ENCODE measurements around the gene PTBP3.

PTBP3 gene

DNA sequence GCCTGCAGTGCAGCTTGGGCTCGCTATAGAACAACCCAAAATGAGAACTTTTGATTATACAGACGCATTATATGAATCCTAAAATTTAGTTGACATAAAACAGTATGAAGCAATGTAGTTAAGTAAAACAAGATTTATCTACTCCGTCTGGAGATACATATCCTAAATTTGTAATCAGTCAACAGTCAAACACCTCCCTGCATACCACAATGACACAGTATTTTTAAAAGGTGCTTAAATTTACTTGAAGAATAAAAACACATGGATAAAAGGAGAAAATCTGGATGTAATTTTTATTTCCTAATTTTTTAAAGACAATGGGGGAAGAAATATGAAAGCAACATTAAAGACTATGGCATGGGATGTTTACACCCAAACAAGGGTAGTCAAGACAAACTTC, 70.8 kb downstream of the PTBP3 start:
- Histone ChIP-seq H4K8ac (ENCODE audit: low read length) (no peak overlapping the region), H2BK12ac (ENCODE audit: low read length in 2 of 2) (no peak overlapping the region), H4K91ac (ENCODE audit: low read length) (no peak overlapping the region), H3K27ac (ENCODE audit: low read length, poor library complexity, severe bottlenecking) (no peak overlapping the region), H2AK5ac (ENCODE audit: low read length, severe bottlenecking) (no peak overlapping the region), H3K36me3 (ENCODE audit: control insufficient read depth in 1 of 2, insufficient read depth in 2 of 2, low read depth in 1 of 2, low read length in 2 of 2) (peaks cover 4 to 60% of the 10 kb centered on the region in 2 experiments), H3K4me2 (ENCODE audit: low read length, poor library complexity, severe bottlenecking) (no peak overlapping the region), H3K23ac (ENCODE audit: low read length in 2 of 2) (no peak overlapping the region), H3K4me1 (ENCODE audit: control insufficient read depth, insufficient read depth, low read depth, low read length) (no peaks in the 10 kb centered on the region), H3K79me1 (replicated peaks; ENCODE audit: low read length, poor library complexity, severe bottlenecking) (peaks cover 15% of the 10 kb centered on the region), H3K9ac (ENCODE audit: low read length) (no peak overlapping the region), H2BK120ac (ENCODE audit: low read depth, low read length) (no peak overlapping the region), H3K14ac (ENCODE audit: low read length in 2 of 2) (no peak overlapping the region), H2BK5ac (ENCODE audit: low read depth, low read length, poor library complexity, severe bottlenecking) (no peak overlapping the region), H3K18ac (ENCODE audit: low read depth in 1 of 2, low read length in 2 of 2) (no peak overlapping the region), H2AFZ (ENCODE audit: low read depth, low read length) (no peak overlapping the region), H2BK15ac (ENCODE audit: low read depth, poor library complexity, severe bottlenecking) (no peak overlapping the region), H3K9me3 (ENCODE audit: control insufficient read depth, low read length) (no peaks in the 10 kb centered on the region), H3K4me3 (ENCODE audit: insufficient read depth in 1 of 2, low read depth in 1 of 2, low read length in 2 of 2) (no peak overlapping the region), H3K4ac (ENCODE audit: low read depth in 1 of 2, low read length in 2 of 2) (no peak overlapping the region), H3K27me3 (ENCODE audit: control insufficient read depth in 1 of 2, insufficient read depth in 1 of 2, low read length in 2 of 2) (no peaks in the 10 kb centered on the region)
- no CpG with 5 or more reads among the region's 3 CpGs for WGBS
- no peak for DNase-seq

DNA sequence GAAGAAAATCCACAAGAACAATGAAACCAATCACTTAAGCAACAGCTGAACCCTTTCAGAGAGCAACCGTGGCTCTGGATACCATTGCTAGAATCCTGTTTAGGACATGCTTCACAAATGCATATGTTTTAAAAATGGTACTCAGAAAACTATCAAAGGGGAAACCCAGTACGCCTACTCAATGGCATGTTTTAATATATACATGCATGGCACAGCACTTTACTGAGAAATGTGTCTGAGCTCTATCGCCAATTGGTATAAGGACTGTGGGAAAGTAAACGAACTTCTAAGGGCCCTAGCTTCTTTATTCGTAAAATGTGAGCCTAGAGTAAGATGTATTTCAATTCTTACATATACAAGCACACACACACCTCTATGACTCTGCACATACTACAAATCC, 72.3 kb downstream of the PTBP3 start:
- no peak overlapping the region for H2BK5ac ChIP-seq (ENCODE audit: low read depth, low read length, poor library complexity, severe bottlenecking)
- no peak overlapping the region for H2AK5ac ChIP-seq (ENCODE audit: low read length, severe bottlenecking)
- H2BK120ac ChIP-seq (ENCODE audit: low read depth, low read length), result no peak overlapping the region
- H3K23ac ChIP-seq (ENCODE audit: low read length in 2 of 2), result no peak overlapping the region
- H3K79me1 ChIP-seq (replicated peaks; ENCODE audit: low read length, poor library complexity, severe bottlenecking), result peaks cover 18% of the 10 kb centered on the region
- peaks cover 4 to 52% of the 10 kb centered on the region in 2 experiments for H3K36me3 ChIP-seq (ENCODE audit: control insufficient read depth in 1 of 2, insufficient read depth in 2 of 2, low read depth in 1 of 2, low read length in 2 of 2)
- no peak overlapping the region for H2BK15ac ChIP-seq (ENCODE audit: low read depth, poor library complexity, severe bottlenecking)
- H3K4me3 ChIP-seq (ENCODE audit: insufficient read depth in 1 of 2, low read depth in 1 of 2, low read length in 2 of 2), result no peak overlapping the region
- H3K27ac ChIP-seq (ENCODE audit: low read length, poor library complexity, severe bottlenecking), result no peak overlapping the region
- WGBS, result 96% methylated on average over 4 of the region's 5 CpGs
- no peak overlapping the region for H2AFZ ChIP-seq (ENCODE audit: low read depth, low read length)
- no peak for DNase-seq
- H4K8ac ChIP-seq (ENCODE audit: low read length), result no peak overlapping the region
- no peaks in the 10 kb centered on the region for H3K9me3 ChIP-seq (ENCODE audit: control insufficient read depth, low read length)
- no peak overlapping the region for H2BK12ac ChIP-seq (ENCODE audit: low read length in 2 of 2)
- no peak overlapping the region for H3K14ac ChIP-seq (ENCODE audit: low read length in 2 of 2)
- no peaks in the 10 kb centered on the region for H3K4me1 ChIP-seq (ENCODE audit: control insufficient read depth, insufficient read depth, low read depth, low read length)
- H3K18ac ChIP-seq (ENCODE audit: low read depth in 1 of 2, low read length in 2 of 2), result no peak overlapping the region
- no peak overlapping the region for H4K91ac ChIP-seq (ENCODE audit: low read length)
- H3K4me2 ChIP-seq (ENCODE audit: low read length, poor library complexity, severe bottlenecking), result no peak overlapping the region
- no peak overlapping the region for H3K9ac ChIP-seq (ENCODE audit: low read length)
- H3K4ac ChIP-seq (ENCODE audit: low read depth in 1 of 2, low read length in 2 of 2), result no peak overlapping the region
- no peaks in the 10 kb centered on the region for H3K27me3 ChIP-seq (ENCODE audit: control insufficient read depth in 1 of 2, insufficient read depth in 1 of 2, low read length in 2 of 2)

DNA sequence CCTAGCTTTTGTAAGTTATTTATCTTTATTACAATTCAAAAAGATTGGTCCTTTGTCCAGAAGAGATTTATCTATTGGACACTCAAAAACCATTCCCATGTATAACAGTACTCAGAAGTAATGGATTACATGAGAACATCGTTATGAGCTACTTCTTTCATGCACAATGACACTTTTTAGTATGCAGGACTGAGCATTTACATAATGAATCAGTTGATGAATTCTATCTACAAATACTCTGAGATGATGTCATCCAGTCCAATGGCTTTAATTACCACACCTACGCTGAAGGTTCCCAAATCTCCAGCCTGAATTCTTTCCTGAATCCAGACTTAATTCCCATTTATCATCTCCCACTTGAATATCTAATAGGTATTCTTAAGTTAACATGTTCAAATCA, 75.3 kb downstream of the PTBP3 start:
- no peak overlapping the region for H3K23ac ChIP-seq (ENCODE audit: low read length in 2 of 2)
- H3K4me2 ChIP-seq (ENCODE audit: low read length, poor library complexity, severe bottlenecking), result no peak overlapping the region
- no peak overlapping the region for H2BK15ac ChIP-seq (ENCODE audit: low read depth, poor library complexity, severe bottlenecking)
- H3K27me3 ChIP-seq (ENCODE audit: control insufficient read depth in 1 of 2, insufficient read depth in 1 of 2, low read length in 2 of 2), result no peaks in the 10 kb centered on the region
- H3K27ac ChIP-seq (ENCODE audit: low read length, poor library complexity, severe bottlenecking), result no peak overlapping the region
- peaks cover 16% of the 10 kb centered on the region for H3K79me1 ChIP-seq (replicated peaks; ENCODE audit: low read length, poor library complexity, severe bottlenecking)
- peaks cover 4 to 33% of the 10 kb centered on the region in 2 experiments for H3K36me3 ChIP-seq (ENCODE audit: control insufficient read depth in 1 of 2, insufficient read depth in 2 of 2, low read depth in 1 of 2, low read length in 2 of 2)
- H4K91ac ChIP-seq (ENCODE audit: low read length), result no peak overlapping the region
- no peak overlapping the region for H2BK12ac ChIP-seq (ENCODE audit: low read length in 2 of 2)
- 91% methylated on average over 1 of the region's 2 CpGs for WGBS
- no peak overlapping the region for H3K4ac ChIP-seq (ENCODE audit: low read depth in 1 of 2, low read length in 2 of 2)
- no peak overlapping the region for H2AFZ ChIP-seq (ENCODE audit: low read depth, low read length)
- H2BK5ac ChIP-seq (ENCODE audit: low read depth, low read length, poor library complexity, severe bottlenecking), result no peak overlapping the region
- no peak overlapping the region for H3K14ac ChIP-seq (ENCODE audit: low read length in 2 of 2)
- no peak overlapping the region for H4K8ac ChIP-seq (ENCODE audit: low read length)
- no peak overlapping the region for H2BK120ac ChIP-seq (ENCODE audit: low read depth, low read length)
- H3K18ac ChIP-seq (ENCODE audit: low read depth in 1 of 2, low read length in 2 of 2), result no peak overlapping the region
- no peaks in the 10 kb centered on the region for H3K9me3 ChIP-seq (ENCODE audit: control insufficient read depth, low read length)
- DNase-seq, result no peak
- no peaks in the 10 kb centered on the region for H3K4me1 ChIP-seq (ENCODE audit: control insufficient read depth, insufficient read depth, low read depth, low read length)
- H3K4me3 ChIP-seq (ENCODE audit: insufficient read depth in 1 of 2, low read depth in 1 of 2, low read length in 2 of 2), result no peak overlapping the region
- H2AK5ac ChIP-seq (ENCODE audit: low read length, severe bottlenecking), result no peak overlapping the region
- H3K9ac ChIP-seq (ENCODE audit: low read length), result no peak overlapping the region

DNA sequence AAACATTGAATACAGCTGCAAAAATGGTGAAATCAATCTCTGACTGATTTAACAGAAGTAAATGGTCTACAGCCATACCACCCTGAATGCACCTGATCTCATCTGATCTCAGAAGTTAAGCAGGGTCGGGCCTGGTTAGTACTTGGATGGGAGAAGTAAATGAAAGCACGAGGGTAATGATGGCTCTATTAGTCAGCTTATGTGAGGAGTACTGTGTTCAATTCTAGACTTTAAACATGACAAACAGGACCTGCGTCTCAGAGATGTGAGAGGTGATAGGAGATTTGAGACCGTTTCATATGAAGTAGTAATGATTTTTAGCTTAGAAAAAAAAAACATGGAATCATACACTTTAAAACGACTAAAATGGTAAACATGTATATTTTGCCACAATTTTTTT, 81.2 kb downstream of the PTBP3 start:
- no peak overlapping the region for H3K14ac ChIP-seq (ENCODE audit: low read length in 2 of 2)
- peaks cover 3% of the 10 kb centered on the region for H3K79me1 ChIP-seq (replicated peaks; ENCODE audit: low read length, poor library complexity, severe bottlenecking)
- no peak overlapping the region for H2BK15ac ChIP-seq (ENCODE audit: low read depth, poor library complexity, severe bottlenecking)
- H3K9me3 ChIP-seq (ENCODE audit: control insufficient read depth, low read length), result no peaks in the 10 kb centered on the region
- H2AFZ ChIP-seq (ENCODE audit: low read depth, low read length), result no peak overlapping the region
- peaks cover 0 to 23% of the 10 kb centered on the region in 2 experiments for H3K36me3 ChIP-seq (ENCODE audit: control insufficient read depth in 1 of 2, insufficient read depth in 2 of 2, low read depth in 1 of 2, low read length in 2 of 2)
- H3K4ac ChIP-seq (ENCODE audit: low read depth in 1 of 2, low read length in 2 of 2), result no peak overlapping the region
- no peak overlapping the region for H3K23ac ChIP-seq (ENCODE audit: low read length in 2 of 2)
- no peak overlapping the region for H2BK5ac ChIP-seq (ENCODE audit: low read depth, low read length, poor library complexity, severe bottlenecking)
- H3K18ac ChIP-seq (ENCODE audit: low read depth in 1 of 2, low read length in 2 of 2), result no peak overlapping the region
- no peak overlapping the region for H3K27ac ChIP-seq (ENCODE audit: low read length, poor library complexity, severe bottlenecking)
- DNase-seq, result no peak
- no peak overlapping the region for H2BK12ac ChIP-seq (ENCODE audit: low read length in 2 of 2)
- H2BK120ac ChIP-seq (ENCODE audit: low read depth, low read length), result no peak overlapping the region
- no peak overlapping the region for H3K9ac ChIP-seq (ENCODE audit: low read length)
- no peaks in the 10 kb centered on the region for H3K4me1 ChIP-seq (ENCODE audit: control insufficient read depth, insufficient read depth, low read depth, low read length)
- 96% methylated on average over 3 of the region's 5 CpGs for WGBS
- no peaks in the 10 kb centered on the region for H3K27me3 ChIP-seq (ENCODE audit: control insufficient read depth in 1 of 2, insufficient read depth in 1 of 2, low read length in 2 of 2)
- no peak overlapping the region for H3K4me3 ChIP-seq (ENCODE audit: insufficient read depth in 1 of 2, low read depth in 1 of 2, low read length in 2 of 2)
- H2AK5ac ChIP-seq (ENCODE audit: low read length, severe bottlenecking), result no peak overlapping the region
- H4K91ac ChIP-seq (ENCODE audit: low read length), result no peak overlapping the region
- H3K4me2 ChIP-seq (ENCODE audit: low read length, poor library complexity, severe bottlenecking), result no peak overlapping the region
- H4K8ac ChIP-seq (ENCODE audit: low read length), result no peak overlapping the region
